MCF 10A (cell line): ENCODE data around the gene CERS4. TPM values are rescaled to one million over a fixed set of nuclear protein-coding genes. Genes with fewer than 3 reads are reported as not detected.
"Not testable (repeated sequence)": the region's sequence is repeated elsewhere in the genome, so short reads cannot be mapped to it uniquely, and the experiment has no call there.

Source experiments
- BruUV-seq: library from RNA; stranded (reverse); fragments of 400-500 nt; replicated peaks from 2 replicates; lab custom pipeline; 2021; lab: Mats Ljungman, UMichigan
- CTCF ChIA-PET: fragments of 300-600 bp; sonication (Branson Sonifier 250); formaldehyde crosslinking; extraction: SDS; loops from one replicate; lab custom pipeline; 2021; ENCODE audit warnings: antibody characterized with exemption, inconsistent platforms; lab: Yijun Ruan, JAX
- POLR2A ChIA-PET: fragments of 300-600, 350-650 bp; sonication (Branson Sonifier 250); formaldehyde crosslinking; extraction: SDS; loops from one replicate; lab custom pipeline; 2020; ENCODE audit warnings: antibody characterized with exemption, inconsistent platforms; lab: Yijun Ruan, JAX
- DNase-seq: peaks from one replicate; pipeline ENCODE4 v3.0.0-alpha.2; 2018; ENCODE audit not compliant: unreplicated experiment
- H3K27ac Mint-ChIP-seq: one replicate; pipeline ENCODE4 v1.8.0; 2022; ENCODE audit warnings: mild to moderate bottlenecking, low read depth, mixed read lengths; ENCODE audit not compliant: unreplicated experiment
- H3K27me3 Mint-ChIP-seq: one replicate; pipeline ENCODE4 v1.8.0; 2022; ENCODE audit warnings: mixed read lengths; ENCODE audit not compliant: insufficient read depth, unreplicated experiment
- H3K36me3 Mint-ChIP-seq: one replicate; pipeline ENCODE4 v1.8.0; 2022; ENCODE audit warnings: mild to moderate bottlenecking, moderate library complexity, mixed read lengths; ENCODE audit not compliant: insufficient read depth, unreplicated experiment
- H3K4me1 Mint-ChIP-seq: one replicate; pipeline ENCODE4 v1.8.0; 2022; ENCODE audit warnings: mixed read lengths; ENCODE audit not compliant: insufficient read depth, unreplicated experiment
- H3K4me3 Mint-ChIP-seq: one replicate; pipeline ENCODE4 v1.8.0; 2022; ENCODE audit warnings: mild to moderate bottlenecking, moderate library complexity, mixed read lengths; ENCODE audit not compliant: unreplicated experiment
- H3K9me3 Mint-ChIP-seq: one replicate; pipeline ENCODE4 v1.8.0; 2022; ENCODE audit warnings: mixed read lengths; ENCODE audit not compliant: unreplicated experiment
- intact Hi-C: fragments of 100-400 bp; cut with micrococcal nuclease; formaldehyde crosslinking; loops from 2 replicates; pipeline ENCODE4 v1.14.1; 2022
- total RNA-seq: library from RNA; stranded (reverse); gene quantifications from 2 replicates; pipeline ENCODE4 v1.2.3, GENCODE V29; 2022
- TF ChIP-seq, protein P1 (sequence below): fragments of 200-600 bp; IDR thresholded peaks from one replicate; pipeline ENCODE4 v1.8.0; 2022; ENCODE audit warnings: antibody characterized with exemption, mild to moderate bottlenecking; ENCODE audit not compliant: unreplicated experiment

Gene CERS4
- total RNA-seq, 1 experiment from 2014 or later, result 1.5 TPM

DNA sequence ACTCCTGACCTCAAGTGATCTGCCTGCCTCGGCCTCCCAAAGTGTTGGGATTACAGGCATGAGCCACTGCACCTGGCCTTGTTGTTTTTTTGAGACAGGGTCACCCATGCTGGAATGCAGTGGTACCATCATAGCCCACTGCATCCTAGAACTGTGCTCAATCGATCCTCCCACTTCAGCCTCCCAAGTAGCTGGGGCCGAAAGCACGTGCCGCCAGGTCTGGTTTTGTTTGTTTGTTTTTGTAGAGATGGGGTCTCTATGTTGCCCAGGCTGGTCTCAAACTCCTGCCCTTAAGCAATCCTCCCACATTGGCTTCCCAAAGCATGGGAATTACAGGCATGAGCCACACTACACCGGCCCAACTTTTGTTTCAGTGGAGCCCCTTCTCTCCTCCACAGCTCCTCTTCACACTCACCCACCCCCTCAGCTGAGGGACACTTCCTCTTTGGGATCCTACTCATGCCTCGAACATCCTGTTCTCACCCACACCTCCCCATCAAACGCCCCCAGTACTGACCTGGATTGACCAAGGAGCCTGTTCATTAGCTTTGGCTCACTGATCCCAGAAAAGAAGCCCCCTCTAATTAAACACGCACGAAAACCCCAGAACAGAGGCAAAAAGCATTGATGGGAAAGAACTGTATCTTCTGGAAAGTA, 12.8 kb upstream of the CERS4 start:
- Mint-ChIP-seq H3K27me3 (no peaks in the 10 kb centered on the region), H3K4me1 (no peaks in the 10 kb centered on the region), H3K9me3 (no peaks in the 10 kb centered on the region), H3K36me3 (no peaks in the 10 kb centered on the region), H3K4me3 (no peak overlapping the region), H3K27ac (no peak overlapping the region)
- no peak for DNase-seq
- ChIA-PET CTCF (interaction anchor here (0.7 to 1.2 kb wide), 2 partner anchors 17 to 38 kb away, joined by 3 to 5 read pairs; no protein-coding TSS in a partner anchor), POLR2A (no interaction called here)
- BruUV-seq, result no TSS peak
- intact Hi-C loops, result no loop called here
- TF ChIP-seq, protein P1, sequence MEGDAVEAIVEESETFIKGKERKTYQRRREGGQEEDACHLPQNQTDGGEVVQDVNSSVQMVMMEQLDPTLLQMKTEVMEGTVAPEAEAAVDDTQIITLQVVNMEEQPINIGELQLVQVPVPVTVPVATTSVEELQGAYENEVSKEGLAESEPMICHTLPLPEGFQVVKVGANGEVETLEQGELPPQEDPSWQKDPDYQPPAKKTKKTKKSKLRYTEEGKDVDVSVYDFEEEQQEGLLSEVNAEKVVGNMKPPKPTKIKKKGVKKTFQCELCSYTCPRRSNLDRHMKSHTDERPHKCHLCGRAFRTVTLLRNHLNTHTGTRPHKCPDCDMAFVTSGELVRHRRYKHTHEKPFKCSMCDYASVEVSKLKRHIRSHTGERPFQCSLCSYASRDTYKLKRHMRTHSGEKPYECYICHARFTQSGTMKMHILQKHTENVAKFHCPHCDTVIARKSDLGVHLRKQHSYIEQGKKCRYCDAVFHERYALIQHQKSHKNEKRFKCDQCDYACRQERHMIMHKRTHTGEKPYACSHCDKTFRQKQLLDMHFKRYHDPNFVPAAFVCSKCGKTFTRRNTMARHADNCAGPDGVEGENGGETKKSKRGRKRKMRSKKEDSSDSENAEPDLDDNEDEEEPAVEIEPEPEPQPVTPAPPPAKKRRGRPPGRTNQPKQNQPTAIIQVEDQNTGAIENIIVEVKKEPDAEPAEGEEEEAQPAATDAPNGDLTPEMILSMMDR, result no peak

DNA sequence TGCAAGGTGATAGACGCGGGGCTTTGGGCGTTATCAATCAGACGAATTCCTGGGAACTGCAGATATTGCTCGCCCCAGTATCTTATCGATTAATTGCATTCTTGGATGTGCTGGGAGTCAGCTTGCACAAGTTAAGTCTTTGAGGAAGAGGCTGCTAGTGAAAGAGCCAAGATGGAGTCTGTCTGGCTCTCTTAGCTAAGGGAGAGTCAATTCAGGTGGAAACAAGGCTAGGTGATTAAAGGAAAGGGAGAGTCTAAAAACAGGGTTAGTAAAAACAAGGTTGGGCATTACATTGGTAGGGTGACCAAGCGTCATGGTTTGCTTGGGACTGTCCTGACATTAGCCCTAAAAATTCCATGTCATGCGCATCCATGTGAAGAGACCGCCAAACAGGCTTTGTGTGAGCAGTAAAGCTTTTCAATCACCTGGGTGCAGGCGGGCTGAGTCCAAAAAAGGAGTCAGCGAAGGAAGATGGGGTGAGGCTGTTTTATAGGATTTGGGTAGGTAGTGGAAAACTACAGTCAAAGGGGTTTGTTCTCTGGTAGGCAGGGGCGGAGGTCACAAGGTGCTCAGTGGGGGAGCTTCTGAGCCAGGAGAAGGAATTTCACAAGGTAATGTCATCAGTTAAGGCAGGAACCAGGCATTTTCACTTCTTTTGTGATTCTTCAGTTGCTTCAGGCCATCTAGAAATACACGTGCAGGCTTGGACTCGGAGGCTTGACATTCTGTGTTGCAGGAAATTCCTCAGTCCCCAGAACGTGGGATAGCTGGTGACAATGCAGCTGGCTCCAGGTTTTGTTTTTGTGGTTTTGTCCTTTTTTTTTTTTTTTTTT, 5.7 kb upstream of the CERS4 start:
- POLR2A ChIA-PET, H3K36me3 Mint-ChIP-seq, H3K4me1 Mint-ChIP-seq, H3K27ac Mint-ChIP-seq, DNase-seq, H3K4me3 Mint-ChIP-seq, H3K9me3 Mint-ChIP-seq, intact Hi-C loops, BruUV-seq: not testable (repeated sequence)
- peaks cover 12% of the 10 kb centered on the region for H3K27me3 Mint-ChIP-seq
- CTCF ChIA-PET, result interaction anchor here (1.0 to 1.7 kb wide), 2 partner anchors 24 to 45 kb away, joined by 3 read pairs; no protein-coding TSS in a partner anchor

DNA sequence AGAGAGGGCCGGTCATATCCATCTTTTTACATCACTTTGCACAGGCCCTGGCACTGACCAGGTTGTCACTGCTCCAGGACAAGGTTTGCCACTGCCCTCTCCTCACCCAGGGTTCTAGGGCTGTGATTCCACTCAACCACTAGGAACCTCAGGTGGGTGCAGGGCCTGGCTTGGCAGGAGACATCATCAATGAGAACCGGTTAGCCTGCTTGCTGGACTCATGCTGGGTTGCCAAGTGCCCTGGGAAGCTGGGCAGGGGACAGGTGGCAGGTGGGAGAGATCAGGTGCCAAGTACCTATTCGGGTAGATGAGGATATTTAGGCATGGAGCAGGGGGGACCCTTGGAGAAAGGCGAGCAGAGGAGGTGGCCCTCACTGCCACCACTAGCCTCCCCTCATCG, 4.2 kb upstream of the CERS4 start:
- TF ChIP-seq, protein P1, result no peak
- POLR2A ChIA-PET, result no interaction called here
- peaks cover 12% of the 10 kb centered on the region for H3K27me3 Mint-ChIP-seq
- no peaks in the 10 kb centered on the region for H3K4me1 Mint-ChIP-seq
- H3K9me3 Mint-ChIP-seq, result no peaks in the 10 kb centered on the region
- H3K36me3 Mint-ChIP-seq, result no peaks in the 10 kb centered on the region
- CTCF ChIA-PET, result interaction anchor here (1.1 kb wide), 1 partner anchor 198 kb away, joined by 4 read pairs; no protein-coding TSS in a partner anchor
- H3K27ac Mint-ChIP-seq, result no peak overlapping the region
- no TSS peak for BruUV-seq
- H3K4me3 Mint-ChIP-seq, result no peak overlapping the region
- DNase-seq, result no peak
- intact Hi-C loops, result no loop called here

DNA sequence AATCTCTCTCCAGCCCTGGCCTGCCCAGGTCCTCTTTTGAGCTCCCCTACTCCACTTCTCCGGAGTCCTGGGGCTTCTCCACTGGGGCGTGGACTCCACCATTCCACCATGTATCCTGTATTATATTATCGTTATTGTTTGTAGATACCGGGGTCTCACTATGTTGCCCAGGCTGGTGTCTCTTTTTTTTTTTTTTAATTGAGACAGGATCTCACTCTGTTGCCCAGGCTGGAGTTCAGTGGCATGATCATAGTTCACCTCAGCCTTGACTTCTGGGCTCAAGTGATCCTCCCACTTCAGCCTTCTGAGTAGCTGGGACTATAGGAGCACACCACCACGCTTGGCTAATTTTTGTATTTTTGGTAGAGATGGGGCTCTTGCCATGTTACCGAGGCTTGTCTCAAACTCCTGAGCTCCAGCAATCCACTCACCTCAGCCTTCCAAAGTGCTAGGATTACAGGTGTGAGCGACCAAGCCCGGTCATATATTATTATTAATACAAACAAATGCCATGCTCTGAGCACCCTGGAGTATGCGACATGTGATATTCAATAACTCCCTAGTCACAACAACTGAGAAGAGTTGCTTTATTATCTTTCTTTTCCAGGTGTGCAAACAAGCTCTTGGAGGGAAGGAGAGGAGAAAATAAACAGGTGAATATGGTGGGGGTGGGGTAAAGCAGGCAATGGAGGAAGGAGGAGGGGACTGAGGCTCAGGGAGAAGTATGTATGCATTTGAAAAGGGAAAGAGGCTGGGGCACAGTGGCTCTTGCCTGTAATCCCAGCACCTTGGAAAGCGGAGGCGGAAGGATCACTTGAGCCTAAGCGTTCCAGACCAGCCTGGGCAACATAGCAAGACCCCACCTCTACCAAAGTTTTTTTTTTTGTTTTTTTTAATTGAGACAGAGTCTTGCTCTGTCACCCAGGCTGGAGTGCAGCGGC, 2.8 kb upstream of the CERS4 start:
- DNase-seq, result no peak
- H3K36me3 Mint-ChIP-seq, result no peaks in the 10 kb centered on the region
- intact Hi-C loops, result no loop called here
- no TSS peak for BruUV-seq
- H3K9me3 Mint-ChIP-seq, result no peaks in the 10 kb centered on the region
- H3K4me1 Mint-ChIP-seq, result no peaks in the 10 kb centered on the region
- ChIA-PET POLR2A (interaction anchor here (0.8 kb wide), 1 partner anchor 114 kb away, joined by 3 read pairs; no protein-coding TSS in a partner anchor), CTCF (interaction anchor here (0.7 to 0.9 kb wide), 2 partner anchors 15 to 31 kb away, joined by 3 read pairs; no protein-coding TSS in a partner anchor)
- H3K27ac Mint-ChIP-seq, result no peak overlapping the region
- TF ChIP-seq, protein P1, result no peak
- H3K4me3 Mint-ChIP-seq, result no peak overlapping the region
- H3K27me3 Mint-ChIP-seq, result peaks cover 12% of the 10 kb centered on the region

DNA sequence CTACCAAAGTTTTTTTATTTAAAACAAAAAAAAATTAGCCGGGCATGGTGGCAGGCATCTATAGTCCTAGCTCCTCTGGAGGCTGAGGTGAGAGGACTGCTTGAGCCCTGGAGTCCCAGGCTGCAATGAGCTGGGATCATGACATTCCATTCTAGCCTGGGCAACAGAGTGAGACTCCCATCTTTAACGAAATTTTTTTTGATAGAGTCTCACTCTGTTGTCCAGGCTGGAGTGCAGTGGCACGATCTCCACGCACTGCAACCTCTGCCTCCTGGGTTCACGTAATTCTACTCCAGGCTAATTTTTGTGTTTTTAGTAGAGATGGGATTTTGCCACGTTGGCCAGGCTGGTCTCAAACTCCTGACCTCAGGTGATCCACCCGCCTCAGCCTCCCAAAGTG, 1.8 kb upstream of the CERS4 start:
- H3K4me3 Mint-ChIP-seq, POLR2A ChIA-PET, H3K27ac Mint-ChIP-seq, H3K36me3 Mint-ChIP-seq, BruUV-seq, H3K9me3 Mint-ChIP-seq, CTCF ChIA-PET, H3K4me1 Mint-ChIP-seq, DNase-seq, intact Hi-C loops: not testable (repeated sequence)
- H3K27me3 Mint-ChIP-seq, result peaks cover 12% of the 10 kb centered on the region
